ENCODE measurements around the gene ESPL1.

DNA sequence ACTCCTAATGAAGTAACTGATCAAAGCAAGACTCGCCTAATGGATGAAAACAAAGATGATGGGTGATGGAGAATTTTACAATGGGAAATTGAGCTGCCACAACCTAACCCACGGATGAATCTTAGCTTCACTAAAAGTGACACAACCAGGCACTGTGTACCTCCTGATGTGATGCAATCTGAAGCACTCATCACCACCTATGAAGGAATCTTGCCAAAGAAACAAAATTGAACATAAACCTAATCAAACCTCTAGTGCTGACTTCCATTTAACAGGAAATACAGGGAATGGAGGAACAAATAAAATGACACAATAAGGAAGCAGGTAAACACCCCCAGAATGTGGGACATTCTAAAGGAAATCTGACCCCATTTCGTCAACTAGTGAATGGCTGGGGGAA is 22.8 kb upstream of the ESPL1 start:
- TF ChIP-seq, protein P1, sequence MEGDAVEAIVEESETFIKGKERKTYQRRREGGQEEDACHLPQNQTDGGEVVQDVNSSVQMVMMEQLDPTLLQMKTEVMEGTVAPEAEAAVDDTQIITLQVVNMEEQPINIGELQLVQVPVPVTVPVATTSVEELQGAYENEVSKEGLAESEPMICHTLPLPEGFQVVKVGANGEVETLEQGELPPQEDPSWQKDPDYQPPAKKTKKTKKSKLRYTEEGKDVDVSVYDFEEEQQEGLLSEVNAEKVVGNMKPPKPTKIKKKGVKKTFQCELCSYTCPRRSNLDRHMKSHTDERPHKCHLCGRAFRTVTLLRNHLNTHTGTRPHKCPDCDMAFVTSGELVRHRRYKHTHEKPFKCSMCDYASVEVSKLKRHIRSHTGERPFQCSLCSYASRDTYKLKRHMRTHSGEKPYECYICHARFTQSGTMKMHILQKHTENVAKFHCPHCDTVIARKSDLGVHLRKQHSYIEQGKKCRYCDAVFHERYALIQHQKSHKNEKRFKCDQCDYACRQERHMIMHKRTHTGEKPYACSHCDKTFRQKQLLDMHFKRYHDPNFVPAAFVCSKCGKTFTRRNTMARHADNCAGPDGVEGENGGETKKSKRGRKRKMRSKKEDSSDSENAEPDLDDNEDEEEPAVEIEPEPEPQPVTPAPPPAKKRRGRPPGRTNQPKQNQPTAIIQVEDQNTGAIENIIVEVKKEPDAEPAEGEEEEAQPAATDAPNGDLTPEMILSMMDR (conservative IDR thresholded peaks at IDR 0.05; ENCODE audit: low read length): no peak
- TF ChIP-seq EZH2phosphoT487 (IDR thresholded peaks at IDR 0.05; ENCODE audit: borderline replicate concordance, low read depth, low read length): no peak

Data from OCI-LY7 (cell line).